Stimulated activated CD4-positive, alpha-beta T cell treated with anti-CD3 and anti-CD28 coated beads, Interleukin-15, amount 100 ng/mL, for 24 hours (primary cell): ENCODE results near the gene PON2.
"Not testable (repeated sequence)": the region's sequence is repeated elsewhere in the genome, so short reads cannot be mapped to it uniquely, and the experiment has no call there.

Experiments used
- DNase-seq: peaks from one replicate; pipeline ENCODE4 v3.0.0-alpha.2; 2020

The PON2 gene

GRCh38 chr7:95434557-95435421 is at the start of gene PON2:
Gene PON2, minus strand, starts transcription at chr7:95435028. Its CDS starts 77 bp downstream, at chr7:95434951.
- peak; percentile 64 for DNase-seq

DNA sequence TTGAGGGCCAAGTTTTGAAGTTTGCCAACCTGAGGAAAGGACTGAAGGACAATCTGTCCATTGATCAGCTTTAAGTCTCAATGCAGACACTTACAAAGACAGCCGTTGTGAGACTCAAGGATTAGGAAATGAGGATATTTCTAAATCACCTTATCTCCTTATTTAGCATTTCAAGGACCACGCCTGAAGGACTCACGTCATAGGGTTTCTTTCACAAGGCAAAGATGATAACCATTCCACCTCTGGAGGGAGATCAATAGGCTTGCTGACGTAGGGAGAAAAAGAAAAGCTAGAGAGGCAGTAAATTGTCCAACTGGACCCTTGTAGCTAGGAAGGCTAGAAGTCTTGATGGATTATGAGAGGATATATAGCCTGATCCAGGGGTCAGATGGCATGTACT is 47.6 kb upstream of the PON2 start:
- DNase-seq = no peak

GRCh38 chr7:95481271-95482165 is 46.7 kb upstream of the PON2 start:
- DNase-seq = no peak

DNA sequence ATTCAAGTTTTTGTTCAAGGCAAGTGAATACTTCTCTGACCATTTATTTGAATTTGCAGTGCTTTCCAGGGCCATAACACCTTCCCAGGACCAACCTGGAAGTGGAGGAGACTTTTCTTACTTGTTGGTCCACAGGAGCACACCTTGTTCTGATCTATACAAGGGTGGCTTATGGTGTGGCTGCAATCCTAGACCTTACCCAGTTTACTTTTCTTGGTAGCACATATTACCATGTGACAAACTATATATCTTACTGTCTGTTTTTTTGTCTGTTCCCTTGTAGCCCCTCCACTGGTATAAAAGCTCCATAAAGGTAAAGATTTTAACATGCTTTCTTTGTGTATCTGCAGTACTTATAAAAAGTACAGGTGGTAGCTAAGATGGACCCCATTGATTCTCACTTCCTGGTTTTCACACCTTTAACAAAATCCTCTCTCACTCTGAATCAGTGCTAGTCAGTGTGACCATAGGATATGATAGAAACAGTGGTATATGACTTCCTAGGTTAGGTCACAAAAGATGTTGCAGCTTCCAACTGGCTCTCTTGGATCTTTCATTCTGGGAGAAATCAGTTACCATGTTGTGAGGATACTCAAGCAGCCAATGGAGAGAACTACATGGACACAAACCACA is 45.3 kb upstream of the PON2 start:
- DNase-seq = no peak

DNA sequence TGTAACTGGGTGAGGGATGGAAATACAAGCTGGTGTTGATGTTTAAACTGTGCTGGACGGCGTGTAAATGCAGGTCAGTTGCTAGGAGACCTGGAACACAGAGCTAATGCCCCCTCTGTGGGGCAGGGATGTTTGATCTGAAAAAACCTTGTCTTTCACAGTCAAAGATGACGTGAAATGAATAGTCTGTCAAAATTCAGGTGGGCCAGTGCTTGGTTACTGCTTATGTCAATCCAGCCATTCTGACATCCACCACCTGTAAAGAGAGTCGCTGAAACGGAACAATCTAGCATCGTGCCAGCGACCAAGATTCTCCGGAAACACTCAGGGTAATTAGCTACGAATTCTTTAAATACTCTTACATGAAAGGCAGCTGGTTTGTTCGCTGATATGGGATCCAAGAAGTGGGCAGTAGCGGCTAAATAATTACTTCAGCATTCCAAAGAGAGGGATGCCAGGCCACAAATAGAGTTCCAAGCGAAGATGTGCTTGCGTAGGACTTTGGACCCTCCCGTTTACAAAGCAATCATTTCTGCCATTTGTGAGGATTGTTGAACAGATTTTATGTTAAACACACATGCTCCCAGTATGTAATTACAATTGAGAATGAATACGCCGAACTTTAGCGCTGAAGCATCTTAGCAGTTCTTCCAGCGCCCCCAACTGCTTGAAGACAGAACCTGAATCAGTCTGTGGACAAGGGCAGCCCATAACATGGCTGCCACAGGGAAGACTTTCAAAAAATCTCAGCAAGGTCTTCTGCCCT is 43.6 kb upstream of the PON2 start:
- DNase-seq = no peak

DNA sequence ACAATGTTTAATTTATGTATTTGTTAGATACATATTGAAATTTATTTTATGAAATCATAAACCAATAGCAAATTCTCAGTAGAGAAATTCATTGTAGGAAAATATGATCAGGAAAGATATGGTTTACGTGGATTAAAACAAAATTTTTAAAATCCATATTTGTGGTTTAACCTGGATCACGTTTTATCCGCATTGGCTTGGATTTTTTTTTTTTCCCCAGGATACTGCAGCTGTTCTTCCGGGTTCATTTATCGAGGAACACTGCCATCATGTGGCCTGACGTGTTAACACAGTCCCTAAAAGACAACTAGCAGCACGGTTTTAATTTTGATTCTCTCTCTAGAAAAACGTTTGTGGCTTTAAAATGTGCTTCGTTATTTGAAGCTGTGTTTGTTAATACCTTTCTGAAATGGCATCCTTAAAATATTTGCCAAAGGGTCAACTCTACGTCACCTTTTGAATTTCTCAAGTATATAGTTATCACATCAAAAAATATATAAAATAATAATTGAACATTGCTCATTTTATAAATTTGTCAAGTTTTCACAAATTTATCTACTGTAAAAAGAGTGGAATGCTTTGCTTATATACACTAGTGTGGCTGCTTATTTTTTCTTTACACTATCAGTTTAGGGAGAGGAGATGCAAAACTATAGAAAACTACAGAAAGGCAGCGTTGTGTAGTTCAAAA is 42.2 kb upstream of the PON2 start:
- DNase-seq = peak; percentile 63

GRCh38 chr7:95476072-95476847 is 41.4 kb upstream of the PON2 start:
- DNase-seq = no peak

DNA sequence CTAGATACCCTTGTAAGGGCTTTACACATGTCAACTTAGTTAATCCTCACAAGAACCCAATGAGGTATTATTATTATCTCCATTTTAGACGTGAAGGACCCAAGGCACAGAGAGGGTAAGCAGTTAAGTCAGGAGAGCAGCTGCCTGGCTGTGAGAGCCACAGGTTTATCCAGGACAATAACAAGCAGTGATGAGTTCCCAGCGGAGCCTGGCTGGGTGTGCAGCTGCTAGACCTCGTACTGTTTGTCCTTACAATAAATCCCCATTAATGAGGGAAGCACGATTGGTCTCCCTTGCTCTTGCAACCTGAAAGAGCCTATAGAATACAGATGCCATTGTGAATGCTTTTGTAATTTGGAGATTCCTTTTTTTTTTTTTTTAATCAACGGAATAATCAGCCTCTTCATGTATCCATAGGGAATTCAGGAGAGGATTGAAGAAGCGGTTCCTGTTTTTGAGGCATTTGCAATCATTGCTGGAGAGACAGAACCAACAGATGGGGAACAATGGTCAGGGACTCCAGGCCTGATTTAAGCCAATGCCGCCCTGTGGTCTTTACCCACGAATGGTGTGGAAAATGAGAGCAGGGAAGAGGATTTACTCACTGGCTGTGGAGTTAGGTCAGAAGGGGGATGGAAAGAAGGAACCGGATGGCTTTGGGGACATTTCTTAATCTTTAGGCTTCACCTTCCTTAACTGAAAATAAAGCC is 38.6 kb upstream of the PON2 start:
- no peak for DNase-seq

- no peak for DNase-seq
These were observed 37.8 kb upstream of the PON2 start for GRCh38 chr7:95472581-95473161.

DNA sequence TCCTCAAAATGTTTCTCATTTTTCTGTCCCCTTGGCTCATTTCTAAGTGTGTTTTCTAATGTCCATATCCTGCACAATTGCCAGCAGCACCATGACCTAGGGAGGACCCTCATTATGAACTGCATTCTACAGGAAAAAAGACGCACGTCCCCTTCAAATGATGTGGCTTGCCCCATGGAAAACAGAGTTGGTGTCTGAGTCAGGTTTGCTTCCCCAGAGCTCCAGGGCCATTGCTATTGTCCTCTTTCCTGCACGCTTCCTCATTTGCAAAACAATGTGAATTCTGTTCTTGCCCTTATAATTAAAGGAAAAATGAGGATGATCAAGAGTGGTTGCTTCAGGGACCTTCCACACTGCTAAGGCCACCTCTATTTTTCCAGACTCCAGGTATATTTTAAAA is 36.2 kb upstream of the PON2 start:
- no peak for DNase-seq

GRCh38 chr7:95470452-95470851 is 35.6 kb upstream of the PON2 start:
- peak; percentile 9 for DNase-seq

- DNase-seq = no peak
These were observed 35.0 kb upstream of the PON2 start for GRCh38 chr7:95469848-95470247.

DNA sequence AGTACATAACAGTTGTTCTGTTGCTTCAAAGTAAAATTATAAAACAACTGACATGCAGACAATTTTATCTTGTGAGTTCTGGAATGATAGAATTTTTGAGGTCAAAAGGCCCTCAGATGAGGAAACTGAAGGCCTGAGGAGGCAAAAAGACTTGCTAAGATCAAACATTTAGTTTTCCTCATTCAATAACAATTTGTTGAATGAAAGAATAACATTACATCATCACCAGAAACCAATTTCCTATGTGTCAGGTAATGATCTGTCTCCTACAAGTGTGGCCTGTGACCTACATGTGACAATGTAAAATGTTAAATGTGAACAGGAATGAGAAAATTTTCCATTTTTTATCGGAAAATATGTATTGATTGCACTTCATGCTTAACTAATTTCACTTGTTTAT is 34.4 kb upstream of the PON2 start:
- no peak for DNase-seq

- DNase-seq = no peak
These were observed 33.2 kb upstream of the PON2 start for GRCh38 chr7:95467912-95468607.

DNA sequence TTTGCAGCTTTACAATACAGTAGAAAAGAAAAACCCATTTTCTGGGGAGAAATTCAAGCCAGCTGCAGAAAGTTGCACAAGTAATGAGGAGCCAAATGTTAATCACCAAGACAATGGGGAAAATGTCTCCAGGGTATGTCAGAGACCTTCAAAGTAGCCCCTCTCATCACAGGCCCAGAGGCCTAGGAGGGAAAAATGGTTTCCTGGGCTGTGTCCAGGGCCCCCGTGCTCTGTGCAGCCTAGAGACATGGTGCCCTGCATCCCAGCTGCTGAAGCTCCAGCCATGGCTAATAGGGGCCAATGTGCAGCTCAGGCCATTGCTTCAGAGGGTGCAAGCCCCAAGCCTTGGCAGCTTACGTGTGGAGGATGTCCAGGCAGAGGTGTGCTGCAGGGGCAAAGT is 25.8 kb upstream of the PON2 start:
- not testable (repeated sequence) for DNase-seq

DNA sequence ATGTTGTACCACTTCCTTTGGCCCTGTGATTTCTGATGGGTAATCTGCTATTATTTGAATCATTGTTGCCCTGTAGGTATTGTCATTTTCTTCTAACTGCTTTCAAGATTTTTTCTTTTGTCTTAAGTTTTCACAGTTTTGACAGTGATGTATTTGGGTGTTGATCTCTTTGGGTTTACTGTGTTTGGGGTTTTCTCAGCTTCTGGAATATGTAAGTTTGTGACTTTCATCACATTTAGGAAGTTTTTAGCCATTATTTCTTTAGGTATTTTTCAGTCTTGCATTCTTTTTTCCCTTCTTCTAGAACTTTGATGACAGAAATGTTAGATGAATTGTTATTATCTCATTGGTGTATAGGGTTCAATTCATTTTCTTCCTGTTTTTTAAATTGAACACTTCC is 23.1 kb upstream of the PON2 start:
- DNase-seq = no peak

GRCh38 chr7:95454438-95455045 is 19.7 kb upstream of the PON2 start:
- no peak for DNase-seq

- no peak for DNase-seq
These were observed 11.8 kb upstream of the PON2 start for GRCh38 chr7:95446618-95447017.

DNA sequence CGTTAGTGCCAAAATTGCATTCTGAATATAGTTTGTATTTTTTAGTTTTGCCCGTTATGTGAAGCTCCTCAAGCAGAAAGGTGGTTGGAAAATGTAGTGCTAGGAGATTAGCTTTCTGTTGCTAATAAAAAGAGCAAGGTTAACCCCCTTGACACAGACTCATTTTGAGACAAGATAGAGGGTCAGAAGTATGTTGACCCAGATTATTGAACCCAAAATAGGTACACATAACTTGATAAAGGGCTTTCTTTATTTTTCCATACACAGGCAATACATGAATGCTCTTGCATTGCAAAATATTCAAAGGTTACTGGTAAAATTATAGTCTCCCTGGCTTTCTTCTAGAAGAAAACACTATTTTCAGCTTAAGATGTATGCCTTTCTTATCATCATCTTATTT is 10.0 kb upstream of the PON2 start:
- no peak for DNase-seq
